Effector memory CD8-positive, alpha-beta T cell (primary cell): ENCODE results near the gene COG6.
A peak's percentile ranks its signal among the peaks of the same experiment; 100 is the strongest.

Source experiments
- ATAC-seq: fragments of 150-1000 bp; cut with Tn5 transposase; replicated peaks from 2 replicates; pipeline ENCODE4 v1.10.0; 2021; ENCODE audit warnings: mild to moderate bottlenecking, moderate library complexity
- DNase-seq, 3 experiments: peaks; one replicate each; pipeline ENCODE4 v3.0.0; 2021
- H3K27ac Mint-ChIP-seq, 2 donors: one replicate each; pipeline ENCODE4 v1.8.0; 2022; ENCODE audit warnings: mild to moderate bottlenecking in 2 of 2, mixed read lengths in 2 of 2, moderate library complexity in 2 of 2
- H3K27me3 Mint-ChIP-seq, 2 donors: one replicate each; pipeline ENCODE4 v1.8.0; 2022; ENCODE audit warnings: mixed read lengths in 2 of 2
- H3K36me3 Mint-ChIP-seq: one replicate; pipeline ENCODE4 v1.8.0; 2022; ENCODE audit warnings: mild to moderate bottlenecking, moderate library complexity, mixed read lengths; ENCODE audit not compliant: insufficient read depth
- H3K4me1 Mint-ChIP-seq, 2 donors: one replicate each; pipeline ENCODE4 v1.8.0; 2022; ENCODE audit warnings: low read depth in 2 of 2, mixed read lengths in 2 of 2
- H3K4me3 Mint-ChIP-seq, 2 donors: one replicate each; pipeline ENCODE4 v1.8.0; 2022; ENCODE audit warnings: mild to moderate bottlenecking in 2 of 2, mixed read lengths in 2 of 2, moderate library complexity in 2 of 2
- H3K9me3 Mint-ChIP-seq, 2 donors: one replicate each; pipeline ENCODE4 v1.8.0; 2022; ENCODE audit warnings: mixed read lengths in 2 of 2
- total RNA-seq, 9 experiments: gene quantifications; one replicate each; lab custom pipeline; 2026; lab: John Stamatoyannopoulos, UW

The COG6 gene
- total RNA-seq = 15.5 to 41.0 (median 28.9) reads per million in 9 experiments

DNA sequence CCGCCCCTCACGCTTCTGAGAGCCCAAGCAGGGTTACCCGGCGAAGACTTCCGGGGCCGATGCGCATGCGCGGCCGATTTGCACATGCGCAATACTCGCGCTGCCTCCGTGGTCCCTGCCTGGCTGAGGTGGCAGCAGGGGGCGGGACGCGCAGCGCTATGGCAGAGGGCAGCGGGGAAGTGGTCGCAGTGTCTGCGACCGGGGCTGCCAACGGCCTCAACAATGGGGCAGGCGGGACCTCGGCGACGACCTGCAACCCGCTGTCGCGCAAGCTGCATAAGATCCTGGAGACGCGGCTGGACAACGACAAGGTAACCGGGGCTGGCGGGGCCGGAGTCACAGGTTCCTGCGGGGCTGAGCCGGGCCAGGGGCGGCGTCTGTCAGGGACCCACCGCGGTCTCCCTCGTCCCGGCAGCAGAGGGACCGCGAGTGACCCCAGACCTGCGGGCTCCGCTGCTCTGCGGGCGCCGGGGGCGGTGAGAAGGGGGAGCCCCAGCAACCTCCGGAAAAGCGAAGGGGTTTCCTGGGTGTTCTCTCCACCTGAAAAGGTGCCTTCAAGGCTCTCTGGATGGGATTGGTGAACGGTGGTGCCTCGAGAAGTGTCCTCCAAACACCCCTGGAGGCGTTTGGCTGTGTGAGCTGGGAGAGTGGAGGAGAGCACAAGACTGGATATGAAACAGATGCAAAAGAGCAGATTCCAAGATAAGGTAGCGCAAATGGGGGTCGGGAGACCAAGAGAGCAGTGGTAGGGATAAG lies at the start of gene COG6:
Gene COG6, plus strand, starts transcription at position 94 of the 756 bp plus-strand sequence. Its CDS starts 65 bp downstream, at position 159.
- ATAC-seq = peak; percentile 86
- H3K36me3 Mint-ChIP-seq = peaks cover 11% of the 10 kb centered on the region
- peak; percentile 91 to 96 (median 95) for DNase-seq

DNA sequence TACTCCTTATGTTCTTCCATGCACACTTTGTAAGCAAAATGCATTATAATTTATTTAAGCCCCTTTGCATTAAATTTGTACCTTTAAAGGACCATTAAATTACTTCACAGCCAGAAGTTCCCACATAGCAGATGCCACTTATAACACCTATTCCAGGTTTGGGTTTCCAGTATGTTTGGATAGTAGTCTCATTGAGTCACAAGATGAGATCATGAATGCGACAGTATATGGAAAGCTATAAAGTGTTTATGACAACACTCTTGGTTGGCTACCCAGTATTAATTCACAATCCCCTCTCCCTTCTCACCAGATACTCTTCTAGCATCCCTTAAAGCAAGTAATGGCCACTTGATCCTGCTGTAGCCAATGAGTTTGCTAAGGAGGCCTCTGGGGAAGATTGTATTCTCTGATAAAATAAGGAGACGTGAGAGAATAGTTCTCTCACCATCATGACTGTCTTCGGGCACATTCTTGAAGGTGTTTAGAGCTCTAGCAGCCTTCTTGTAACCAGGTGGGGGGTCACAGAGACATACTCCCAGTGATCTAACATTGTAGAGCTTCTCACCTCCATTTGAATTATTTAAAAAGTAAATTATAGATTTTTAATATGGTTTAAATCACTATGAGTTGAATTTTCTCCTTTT lies 49.7 kb upstream of the COG6 start:
- peaks cover 5 to 7% of the 10 kb centered on the region in 2 donors for H3K4me1 Mint-ChIP-seq
- H3K4me3 Mint-ChIP-seq = no peak overlapping the region
- no peak for DNase-seq
- ATAC-seq = no peak
- peaks cover 50 to 66% of the 10 kb centered on the region in 2 donors for H3K27me3 Mint-ChIP-seq
- no peaks in the 10 kb centered on the region for H3K9me3 Mint-ChIP-seq
- H3K36me3 Mint-ChIP-seq = no peaks in the 10 kb centered on the region
- no peak overlapping the region for H3K27ac Mint-ChIP-seq

More for the DNA sequence above, at the start of gene COG6:
- H3K4me3 Mint-ChIP-seq = peak within 1 kb of the TSS; percentile 86 to 88
- H3K27me3 Mint-ChIP-seq = peaks cover 5 to 9% of the 10 kb centered on the region in 2 donors
- peaks cover 26 to 30% of the 10 kb centered on the region in 2 donors for H3K4me1 Mint-ChIP-seq
- H3K9me3 Mint-ChIP-seq = peaks cover 0 to 2% of the 10 kb centered on the region in 2 donors
- H3K27ac Mint-ChIP-seq = peak within 1 kb of the TSS; percentile 91 to 94

GRCh38 chr13:39607876-39608275 lies 47.6 kb upstream of the COG6 start:
- H3K27ac Mint-ChIP-seq = no peak overlapping the region
- H3K27me3 Mint-ChIP-seq = peaks cover 36 to 48% of the 10 kb centered on the region in 2 donors
- H3K36me3 Mint-ChIP-seq = no peaks in the 10 kb centered on the region
- no peaks in the 10 kb centered on the region for H3K9me3 Mint-ChIP-seq
- H3K4me3 Mint-ChIP-seq = no peak overlapping the region
- ATAC-seq (no peak), DNase-seq (no peak)
- peaks cover 0 to 7% of the 10 kb centered on the region in 2 donors for H3K4me1 Mint-ChIP-seq

GRCh38 chr13:39612023-39612637 lies 43.3 kb upstream of the COG6 start:
- ATAC-seq (peak; percentile 47), DNase-seq (peak; percentile 41 to 47 (median 41))
- H3K4me1 Mint-ChIP-seq = no peaks in the 10 kb centered on the region
- no peak overlapping the region for H3K4me3 Mint-ChIP-seq
- no peaks in the 10 kb centered on the region for H3K9me3 Mint-ChIP-seq
- H3K27me3 Mint-ChIP-seq = peaks cover 16 to 20% of the 10 kb centered on the region in 2 donors
- no peaks in the 10 kb centered on the region for H3K36me3 Mint-ChIP-seq
- H3K27ac Mint-ChIP-seq = no peak overlapping the region

- peaks cover 4% of the 10 kb centered on the region for H3K36me3 Mint-ChIP-seq
- no peaks in the 10 kb centered on the region for H3K9me3 Mint-ChIP-seq
- no peak overlapping the region for H3K4me3 Mint-ChIP-seq
- peak; percentile 74 for ATAC-seq
- no peak overlapping the region for H3K27ac Mint-ChIP-seq
- DNase-seq = peak; percentile 28 to 39 (median 35)
- no peaks in the 10 kb centered on the region for H3K4me1 Mint-ChIP-seq
- H3K27me3 Mint-ChIP-seq = peaks cover 27 to 35% of the 10 kb centered on the region in 2 donors
These were observed 39.3 kb upstream of the COG6 start for GRCh38 chr13:39616087-39616694.

- ATAC-seq = no peak
- Mint-ChIP-seq H3K4me3 (no peak overlapping the region), H3K9me3 (no peaks in the 10 kb centered on the region), H3K4me1 (no peaks in the 10 kb centered on the region), H3K27ac (no peak overlapping the region), H3K27me3 (peaks cover 37 to 39% of the 10 kb centered on the region in 2 donors), H3K36me3 (peaks cover 4% of the 10 kb centered on the region)
- no peak for DNase-seq
These were observed 36.9 kb upstream of the COG6 start for GRCh38 chr13:39618561-39618960.

GRCh38 chr13:39623466-39623865 lies 32.0 kb upstream of the COG6 start:
- H3K27me3 Mint-ChIP-seq = peaks cover 25 to 31% of the 10 kb centered on the region in 2 donors
- H3K4me1 Mint-ChIP-seq = no peaks in the 10 kb centered on the region
- peaks cover 4% of the 10 kb centered on the region for H3K36me3 Mint-ChIP-seq
- DNase-seq = no peak
- no peak overlapping the region for H3K27ac Mint-ChIP-seq
- ATAC-seq = no peak
- H3K9me3 Mint-ChIP-seq = no peaks in the 10 kb centered on the region
- no peak overlapping the region for H3K4me3 Mint-ChIP-seq

DNA sequence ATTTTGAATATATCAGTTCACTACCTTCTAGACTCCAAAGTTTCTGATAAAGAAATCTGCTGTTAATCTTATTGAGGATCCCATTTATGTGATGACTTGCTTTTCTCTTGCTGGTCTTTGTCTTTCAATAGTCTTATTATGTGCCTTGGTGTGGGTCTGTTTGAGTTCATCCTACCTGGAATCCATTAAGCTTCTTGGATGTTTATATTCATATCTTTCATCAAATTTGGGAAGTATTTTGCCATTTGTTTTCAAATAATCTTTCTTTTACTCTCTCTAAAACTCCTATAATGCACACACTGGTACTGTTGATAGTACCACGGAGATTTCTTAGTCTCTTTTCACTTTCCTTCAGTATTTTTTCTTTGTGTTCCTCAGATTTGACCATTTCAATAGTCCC lies 24.2 kb upstream of the COG6 start:
- ATAC-seq = no peak
- Mint-ChIP-seq H3K9me3 (peaks cover 0 to 3% of the 10 kb centered on the region in 2 donors), H3K4me1 (peaks cover 1 to 5% of the 10 kb centered on the region in 2 donors), H3K27ac (no peak overlapping the region), H3K27me3 (peaks cover 28 to 33% of the 10 kb centered on the region in 2 donors), H3K4me3 (no peak overlapping the region), H3K36me3 (no peaks in the 10 kb centered on the region)
- no peak for DNase-seq

DNA sequence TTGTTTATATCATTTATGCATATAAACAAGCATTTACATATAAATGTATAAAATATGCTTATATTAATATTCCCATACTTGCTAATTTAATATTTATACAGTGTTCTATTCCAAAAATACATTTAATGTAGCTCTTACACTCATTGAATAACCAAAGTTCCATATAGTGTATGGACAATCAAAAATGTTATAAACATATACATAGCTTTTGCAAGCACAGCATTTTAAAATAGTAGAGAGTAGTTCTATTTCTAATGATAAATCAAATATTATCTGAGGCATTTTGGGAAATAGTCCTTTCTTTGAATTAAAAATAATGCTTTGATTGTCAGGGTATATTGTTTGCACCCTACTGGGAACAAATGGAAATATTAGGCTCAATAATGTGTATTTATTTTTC lies 22.5 kb upstream of the COG6 start:
- DNase-seq = no peak
- Mint-ChIP-seq H3K4me1 (peaks cover 1 to 5% of the 10 kb centered on the region in 2 donors), H3K9me3 (peaks cover 0 to 3% of the 10 kb centered on the region in 2 donors), H3K27ac (no peak overlapping the region), H3K36me3 (no peaks in the 10 kb centered on the region), H3K4me3 (no peak overlapping the region), H3K27me3 (peaks cover 39 to 43% of the 10 kb centered on the region in 2 donors)
- ATAC-seq = no peak

DNA sequence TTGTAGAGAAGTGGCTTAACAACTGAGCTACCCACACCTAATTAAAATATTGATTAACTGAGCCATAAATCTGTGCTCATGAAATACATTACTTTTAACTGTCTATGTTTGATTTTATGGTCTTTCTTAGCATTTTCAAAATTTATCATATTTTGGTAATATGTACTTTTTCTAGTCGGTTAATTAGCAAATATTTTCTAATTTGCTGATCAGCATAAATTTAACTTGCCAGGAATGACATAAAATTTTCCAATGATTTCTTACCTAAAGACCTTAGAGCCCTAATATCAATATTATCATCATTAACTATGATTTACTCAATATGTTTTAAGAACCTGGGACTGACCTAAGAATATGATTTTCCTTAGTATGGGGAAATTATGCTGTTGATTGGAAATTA lies 19.9 kb upstream of the COG6 start:
- peaks cover 0 to 1% of the 10 kb centered on the region in 2 donors for H3K4me1 Mint-ChIP-seq
- DNase-seq = no peak
- ATAC-seq = no peak
- no peak overlapping the region for H3K4me3 Mint-ChIP-seq
- H3K36me3 Mint-ChIP-seq = no peaks in the 10 kb centered on the region
- no peak overlapping the region for H3K27ac Mint-ChIP-seq
- peaks cover 50 to 63% of the 10 kb centered on the region in 2 donors for H3K27me3 Mint-ChIP-seq
- peaks cover 0 to 3% of the 10 kb centered on the region in 2 donors for H3K9me3 Mint-ChIP-seq

DNA sequence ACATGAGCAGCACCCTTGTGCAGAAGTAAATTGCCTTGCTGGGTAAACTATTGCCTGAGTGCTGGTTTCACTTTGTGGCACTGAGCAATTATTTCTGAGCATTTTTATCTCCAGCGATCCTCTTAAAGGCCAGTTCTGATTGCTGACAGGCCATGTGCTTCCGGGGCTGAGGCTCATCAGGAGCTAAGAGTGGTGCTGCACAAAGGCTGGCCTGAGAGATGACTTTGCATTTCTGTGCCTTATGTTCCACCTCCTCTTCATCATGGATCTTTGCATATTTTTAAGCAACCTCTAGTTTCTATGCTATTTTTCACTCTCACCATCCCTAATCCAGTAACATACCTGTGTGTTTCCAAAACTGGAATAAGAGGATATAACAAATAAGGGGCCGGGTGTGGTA lies 17.6 kb upstream of the COG6 start:
- no peak overlapping the region for H3K4me3 Mint-ChIP-seq
- no peaks in the 10 kb centered on the region for H3K9me3 Mint-ChIP-seq
- peaks cover 48 to 72% of the 10 kb centered on the region in 2 donors for H3K27me3 Mint-ChIP-seq
- ATAC-seq = no peak
- no peak overlapping the region for H3K27ac Mint-ChIP-seq
- no peaks in the 10 kb centered on the region for H3K36me3 Mint-ChIP-seq
- peaks cover 0 to 1% of the 10 kb centered on the region in 2 donors for H3K4me1 Mint-ChIP-seq
- DNase-seq = no peak

- Mint-ChIP-seq H3K27me3 (peaks cover 35 to 53% of the 10 kb centered on the region in 2 donors), H3K9me3 (no peaks in the 10 kb centered on the region), H3K4me3 (no peak overlapping the region), H3K27ac (no peak overlapping the region), H3K36me3 (no peaks in the 10 kb centered on the region), H3K4me1 (no peaks in the 10 kb centered on the region)
- ATAC-seq (no peak), DNase-seq (no peak)
These were observed 13.8 kb upstream of the COG6 start for GRCh38 chr13:39641645-39642044.

GRCh38 chr13:39646122-39646521 lies 9.3 kb upstream of the COG6 start:
- no peak for ATAC-seq
- no peaks in the 10 kb centered on the region for H3K4me1 Mint-ChIP-seq
- DNase-seq = no peak
- H3K27me3 Mint-ChIP-seq = peaks cover 13 to 18% of the 10 kb centered on the region in 2 donors
- no peak overlapping the region for H3K4me3 Mint-ChIP-seq
- no peaks in the 10 kb centered on the region for H3K9me3 Mint-ChIP-seq
- H3K36me3 Mint-ChIP-seq = no peaks in the 10 kb centered on the region
- no peak overlapping the region for H3K27ac Mint-ChIP-seq
